EH (cell line): ENCODE results near the gene TEK.

ENCODE experiments used
- DNase-seq: peaks from one replicate; pipeline ENCODE4 v3.0.0-alpha.2; 2015; ENCODE audit warnings: low read depth

Gene TEK

DNA sequence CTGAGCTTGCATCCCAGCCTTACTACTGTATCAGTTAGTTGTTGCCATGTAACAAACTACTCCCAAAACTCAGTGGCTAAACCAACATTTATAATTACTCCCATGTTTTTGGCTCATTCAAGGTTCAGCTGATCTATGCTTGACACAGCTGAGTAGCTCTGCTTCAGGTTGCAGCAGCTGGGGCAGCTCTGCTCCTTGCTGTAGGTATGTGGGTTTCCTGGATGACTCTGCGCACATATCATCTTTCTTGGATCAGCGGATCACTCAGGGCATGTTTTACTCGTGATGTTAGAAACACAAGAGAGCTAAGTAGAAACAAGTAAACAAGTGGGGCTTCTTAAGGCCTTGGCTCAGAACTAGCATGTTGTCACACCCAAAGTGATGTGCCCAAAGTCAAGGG lies 15.1 kb downstream of the TEK start:
- DNase-seq = no peak

DNA sequence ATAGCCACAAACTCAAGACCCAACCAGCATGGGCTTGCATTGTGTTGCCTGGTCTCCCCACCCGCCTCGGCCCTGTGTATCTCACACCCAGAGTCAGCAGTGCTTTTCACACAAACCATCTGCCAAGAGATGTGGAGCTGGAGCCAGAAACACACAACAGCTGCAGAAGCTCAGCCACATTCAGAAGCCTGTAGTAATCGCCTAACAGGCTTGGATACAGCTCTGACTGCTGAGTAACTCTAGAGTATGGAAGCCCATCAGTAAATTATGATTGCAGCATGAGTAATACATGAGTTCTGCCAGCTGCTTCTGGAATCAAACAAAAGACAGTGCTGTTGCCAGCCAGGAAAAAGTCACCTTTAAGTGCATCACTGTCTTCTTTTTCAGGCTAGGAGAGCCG lies 16.0 kb downstream of the TEK start:
- DNase-seq = peak; percentile 86

DNA sequence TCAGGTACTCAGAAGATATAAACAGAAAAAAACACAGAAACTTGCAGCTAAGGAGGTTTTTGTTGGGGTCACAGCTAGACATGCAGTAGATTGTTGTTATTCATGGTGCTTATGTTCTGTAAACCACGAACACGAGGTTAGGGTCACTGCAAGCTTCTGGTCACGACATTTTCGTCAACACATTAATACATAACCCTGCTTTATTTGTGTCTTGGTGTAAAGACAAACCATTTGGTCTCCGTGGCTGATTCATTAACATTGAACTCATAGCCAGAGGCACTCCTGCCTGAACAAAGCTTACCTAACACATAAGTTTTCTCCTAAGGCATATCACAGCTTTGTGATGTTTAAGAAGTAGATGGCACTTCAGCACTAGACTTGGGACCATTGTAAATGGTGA lies 16.9 kb downstream of the TEK start:
- DNase-seq = peak; percentile 2

DNA sequence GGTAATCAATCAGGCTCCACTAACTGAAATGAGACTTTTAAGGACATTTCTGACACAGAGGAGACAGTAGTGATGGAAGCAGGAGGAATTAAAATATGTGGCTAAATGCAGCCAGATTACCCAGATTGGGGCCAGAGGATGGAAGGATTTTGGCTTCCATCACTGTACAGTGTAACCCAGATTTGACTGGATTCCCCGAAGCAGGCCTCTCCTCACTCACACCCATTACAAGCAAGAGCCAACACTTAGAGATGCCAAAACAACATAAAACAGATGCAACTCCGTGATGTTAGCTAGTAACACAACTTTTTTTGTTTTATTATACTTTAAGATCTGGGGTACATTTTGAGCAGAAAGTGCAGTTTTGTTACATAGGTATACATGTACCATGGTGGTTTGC lies 17.6 kb downstream of the TEK start:
- DNase-seq = no peak

DNA sequence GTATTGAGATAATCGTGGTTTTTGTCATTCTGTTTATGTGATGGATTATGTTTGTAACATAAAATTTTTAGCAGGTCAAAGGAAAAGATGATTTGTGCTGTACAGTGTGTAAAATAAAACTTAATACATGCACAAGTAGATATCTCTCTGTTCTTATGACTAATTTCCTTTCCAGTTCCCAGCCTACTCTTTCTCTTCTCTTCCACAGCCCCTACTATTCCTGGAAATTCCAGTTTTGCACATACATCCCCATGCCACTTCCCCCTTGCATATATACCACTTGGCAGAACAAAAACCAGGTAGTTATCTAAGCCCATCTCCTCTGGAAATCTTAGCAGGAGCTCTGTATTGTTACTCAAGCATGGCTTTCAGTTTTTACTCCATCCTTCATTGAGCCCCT lies 20.2 kb downstream of the TEK start:
- DNase-seq = no peak

DNA sequence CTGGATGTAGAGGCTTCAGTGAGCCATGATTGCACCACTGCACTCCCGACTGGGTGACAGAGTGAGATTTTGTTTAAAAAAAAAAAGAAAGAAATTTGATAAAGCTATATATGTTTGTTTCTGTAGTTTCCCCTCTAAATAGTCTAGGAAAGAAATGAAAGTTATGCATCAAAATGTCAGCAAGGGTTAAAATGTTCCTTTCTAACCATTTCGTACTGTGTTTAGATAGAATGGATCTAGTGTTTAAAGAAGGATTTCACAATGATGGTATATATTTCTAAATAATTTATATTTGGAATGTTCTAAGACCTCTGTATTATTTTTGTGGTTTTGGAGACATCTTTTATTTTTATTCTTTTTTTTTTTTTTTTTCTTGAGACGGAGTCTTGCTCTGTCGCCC lies 22.7 kb downstream of the TEK start:
- no peak for DNase-seq

DNA sequence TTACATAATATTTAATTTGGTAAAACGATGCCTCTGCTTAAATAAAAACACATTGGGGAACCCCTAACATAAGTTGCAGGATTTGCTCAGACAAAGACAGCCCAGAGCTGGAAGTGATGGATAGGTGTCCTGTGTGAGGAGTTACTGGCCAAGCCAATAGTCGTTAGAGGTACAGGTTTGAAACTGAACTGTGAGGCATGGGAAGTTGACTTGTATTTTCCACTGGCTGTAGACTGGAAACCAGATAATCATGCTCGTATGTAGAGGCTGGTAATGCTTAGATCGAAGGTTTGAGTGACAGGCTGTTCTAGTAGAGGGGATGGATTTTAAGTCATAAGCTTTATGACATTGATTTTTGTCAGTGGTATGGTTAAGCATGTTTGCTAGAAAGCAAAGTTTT lies 24.8 kb downstream of the TEK start:
- DNase-seq = no peak

DNA sequence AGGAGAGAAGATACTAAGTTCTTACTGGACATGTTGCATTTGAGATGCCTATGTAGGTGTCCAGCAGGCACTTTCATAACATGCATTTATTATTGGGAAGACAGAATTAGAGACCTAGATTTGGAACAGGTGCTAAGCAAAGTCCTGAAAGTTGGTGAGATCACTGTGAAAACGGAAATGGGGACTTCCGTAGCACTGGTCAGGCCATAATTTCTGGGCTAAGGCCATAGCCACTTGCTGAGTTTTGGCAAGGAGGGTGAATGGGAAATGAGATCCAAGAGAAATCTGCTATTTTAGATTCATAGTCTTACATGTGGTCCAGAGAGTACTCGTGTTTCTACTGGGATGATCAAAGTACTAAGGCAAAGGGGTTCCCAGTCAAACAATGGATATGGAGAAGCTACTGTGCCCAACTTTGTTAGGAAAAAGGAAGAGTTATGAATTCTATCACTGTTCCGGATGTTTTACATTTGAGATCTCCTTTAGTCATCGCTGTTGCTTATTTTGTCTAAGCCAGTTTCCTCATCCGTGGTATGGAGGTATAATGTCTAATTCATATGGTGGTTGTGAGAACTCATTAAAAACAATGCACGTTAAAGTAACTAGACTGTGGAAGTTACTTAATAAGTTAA lies 33.4 kb downstream of the TEK start:
- no peak for DNase-seq

DNA sequence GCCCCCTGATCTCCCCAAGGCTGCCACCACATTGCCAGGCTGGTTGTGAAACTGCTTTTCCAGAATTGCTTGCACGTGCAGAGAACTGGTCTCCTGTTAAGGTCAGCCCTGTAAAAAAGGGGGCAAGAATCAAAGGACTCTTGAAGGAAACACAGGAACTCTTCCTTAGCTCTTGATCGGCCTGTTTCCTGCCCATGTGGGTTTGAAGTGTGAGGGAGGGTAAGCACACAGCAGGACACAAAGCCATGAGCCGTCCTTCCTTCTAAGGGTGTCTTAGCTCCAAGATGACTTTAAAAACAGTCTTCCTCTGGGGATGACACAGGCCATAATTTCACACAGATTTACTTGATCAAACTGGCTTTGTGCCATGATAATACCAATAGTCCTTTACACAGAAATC lies 36.1 kb downstream of the TEK start:
- no peak for DNase-seq

DNA sequence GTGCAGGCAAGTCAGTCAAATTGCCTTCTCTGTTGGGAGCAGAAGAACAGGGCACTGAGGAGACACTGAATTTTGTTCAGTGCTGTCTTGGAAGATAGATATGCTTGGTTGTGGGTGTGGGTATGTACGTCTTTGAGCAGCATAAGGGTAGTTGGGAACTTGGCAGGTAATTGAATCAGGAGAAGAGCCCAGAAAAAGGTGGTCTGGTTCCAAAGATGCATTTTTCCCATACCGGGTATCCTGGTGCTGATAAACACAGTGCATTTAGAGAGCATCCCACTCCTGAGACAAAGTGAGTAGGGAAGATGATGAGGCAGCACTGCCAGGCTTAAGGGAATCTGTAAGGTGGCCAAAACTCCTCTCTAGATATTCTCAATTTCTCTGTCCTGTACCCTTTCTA lies 40.6 kb downstream of the TEK start:
- no peak for DNase-seq

DNA sequence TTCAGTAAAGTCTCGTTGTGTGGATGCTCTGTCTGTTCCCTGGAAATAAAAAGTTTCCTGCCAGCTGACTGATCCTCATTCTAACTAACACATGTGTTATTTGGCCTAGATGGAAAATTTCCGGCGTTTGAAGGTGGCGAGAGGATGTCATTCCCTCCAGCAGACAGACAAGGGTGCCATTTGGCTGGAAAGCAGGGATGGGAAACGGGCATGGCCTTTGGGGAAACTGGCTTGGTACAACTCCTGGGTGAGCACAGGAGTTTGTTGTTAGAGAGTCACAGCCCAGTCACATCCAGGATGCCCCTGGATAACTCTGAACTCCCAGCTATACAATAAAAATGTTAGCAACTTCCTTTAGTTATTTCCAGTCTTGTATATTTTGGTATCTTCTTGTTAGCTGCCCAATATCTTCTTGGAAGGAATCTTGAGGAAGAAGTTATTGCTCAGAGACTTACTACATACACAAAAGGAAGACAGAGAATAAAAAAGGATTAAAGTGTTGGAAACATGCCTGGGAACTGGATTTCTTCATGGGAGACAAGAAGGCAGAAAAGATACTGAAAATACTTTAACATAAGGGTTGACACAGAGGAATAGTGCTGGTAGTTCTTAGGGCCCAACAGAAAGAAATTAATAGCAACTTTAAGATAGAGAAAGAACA lies 41.9 kb downstream of the TEK start:
- peak; percentile 64 for DNase-seq

DNA sequence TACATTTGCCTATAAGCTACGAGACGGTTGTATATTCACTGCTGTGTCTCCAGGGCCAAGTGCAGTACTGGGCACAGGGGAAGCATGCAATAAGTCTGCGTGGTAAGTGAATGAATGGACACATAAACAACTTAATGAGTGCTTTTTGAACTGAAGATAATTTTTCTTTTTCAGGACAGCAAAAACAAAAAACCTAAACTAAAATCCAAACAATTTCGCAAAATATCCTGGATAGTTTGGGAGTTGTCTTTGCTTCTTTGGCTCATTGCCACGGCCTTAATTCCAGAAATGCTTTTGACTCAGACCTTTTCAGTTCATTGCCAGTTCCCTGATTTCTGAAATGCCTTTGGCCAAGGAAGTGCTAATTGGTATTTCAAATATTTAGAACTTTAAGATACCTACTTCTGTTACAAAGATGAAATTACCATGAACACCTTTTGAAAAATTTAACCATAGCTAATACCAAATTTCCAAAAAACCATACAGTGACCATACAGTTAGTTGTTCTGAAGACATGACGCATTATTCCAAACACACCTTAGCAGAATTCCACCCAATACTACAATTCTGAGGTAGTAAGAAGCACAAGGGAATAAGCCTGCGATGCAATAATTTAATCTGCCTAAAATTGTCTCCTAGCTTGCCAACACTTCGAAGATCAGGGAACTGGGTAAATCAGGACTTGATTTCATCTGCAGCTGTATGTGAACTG lies 42.8 kb downstream of the TEK start:
- DNase-seq = peak; percentile 73

DNA sequence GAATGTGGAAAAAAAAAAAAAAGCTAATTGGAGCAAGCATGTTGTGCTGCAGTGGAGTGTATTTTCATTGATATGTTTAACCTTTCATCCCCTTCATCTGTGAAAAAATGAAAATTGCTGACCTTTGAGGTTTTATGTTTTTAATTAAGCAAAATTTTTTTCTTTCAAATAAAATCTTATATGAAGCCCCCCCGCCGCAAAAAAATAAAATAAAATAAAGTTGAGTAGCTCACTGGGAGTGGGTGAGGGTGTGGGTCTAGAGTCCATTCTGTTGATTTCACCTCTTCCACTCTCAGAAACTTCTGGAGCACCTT lies 43.3 kb downstream of the TEK start:
- DNase-seq = no peak

DNA sequence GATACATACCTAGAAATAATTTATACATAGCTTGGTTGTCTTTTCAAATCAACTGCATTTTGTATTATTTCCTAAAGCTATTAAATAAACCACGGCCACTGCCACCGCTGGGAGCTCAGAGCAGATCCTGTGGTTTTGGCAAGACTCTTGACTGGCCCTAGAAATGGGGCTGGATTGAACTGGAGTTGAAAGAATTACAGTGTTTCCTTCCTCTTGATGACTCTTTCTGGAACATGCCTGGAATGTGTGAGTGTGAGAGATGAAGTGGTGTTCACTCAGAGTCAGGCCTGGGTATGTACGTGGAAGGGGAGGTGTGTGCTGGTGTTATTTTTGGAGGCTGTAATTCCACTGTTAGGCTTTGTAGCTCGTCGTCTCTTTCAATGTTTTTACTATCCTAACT lies 45.9 kb downstream of the TEK start:
- peak; percentile 97 for DNase-seq

DNA sequence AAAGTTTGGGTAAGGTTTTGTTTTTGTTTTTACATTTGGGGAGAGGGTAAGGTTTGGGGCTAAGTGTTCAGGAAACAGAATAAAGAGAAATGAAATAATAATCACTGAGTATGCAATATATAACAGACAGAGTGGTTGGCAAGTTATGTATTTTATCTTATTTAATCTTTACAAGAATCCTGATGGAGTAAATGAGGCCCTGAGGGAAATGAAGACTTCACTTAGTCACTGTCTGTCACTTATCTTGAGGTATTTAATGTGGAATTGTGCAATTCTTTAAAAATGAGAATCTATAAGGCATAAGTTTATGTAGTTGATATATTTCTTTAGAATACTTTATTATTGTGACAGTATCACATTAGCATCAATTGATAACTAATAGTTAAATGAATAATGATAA lies 48.1 kb downstream of the TEK start:
- DNase-seq = peak; percentile 52

DNA sequence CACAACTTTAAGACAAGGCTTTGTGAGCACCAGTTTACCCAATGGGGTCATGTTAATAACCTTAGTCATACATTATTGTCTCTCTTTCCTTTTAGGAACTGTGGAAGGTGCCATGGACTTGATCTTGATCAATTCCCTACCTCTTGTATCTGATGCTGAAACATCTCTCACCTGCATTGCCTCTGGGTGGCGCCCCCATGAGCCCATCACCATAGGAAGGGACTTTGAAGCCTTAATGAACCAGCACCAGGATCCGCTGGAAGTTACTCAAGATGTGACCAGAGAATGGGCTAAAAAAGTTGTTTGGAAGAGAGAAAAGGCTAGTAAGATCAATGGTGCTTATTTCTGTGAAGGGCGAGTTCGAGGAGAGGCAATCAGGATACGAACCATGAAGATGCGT lies 48.7 kb downstream of the TEK start:
- DNase-seq = no peak

DNA sequence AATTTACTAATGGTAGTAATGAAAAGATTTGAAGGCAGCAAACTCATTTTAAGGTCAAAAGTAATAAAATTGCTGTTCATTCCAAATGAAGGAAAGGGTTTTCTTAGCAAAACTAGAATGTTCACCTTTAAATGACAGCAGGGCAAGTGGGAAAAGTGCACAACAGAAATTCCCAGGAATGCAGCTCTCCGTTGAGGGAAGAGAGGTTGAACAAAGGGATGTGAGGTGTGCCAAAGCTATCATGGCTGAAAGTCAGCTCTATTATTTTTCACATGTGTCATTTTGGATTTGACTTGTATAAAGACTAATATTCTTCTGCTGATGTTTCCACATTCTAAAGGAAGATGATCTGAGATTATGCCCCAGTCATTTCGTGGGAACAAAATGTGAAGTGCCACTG lies 51.6 kb downstream of the TEK start:
- DNase-seq = no peak

DNA sequence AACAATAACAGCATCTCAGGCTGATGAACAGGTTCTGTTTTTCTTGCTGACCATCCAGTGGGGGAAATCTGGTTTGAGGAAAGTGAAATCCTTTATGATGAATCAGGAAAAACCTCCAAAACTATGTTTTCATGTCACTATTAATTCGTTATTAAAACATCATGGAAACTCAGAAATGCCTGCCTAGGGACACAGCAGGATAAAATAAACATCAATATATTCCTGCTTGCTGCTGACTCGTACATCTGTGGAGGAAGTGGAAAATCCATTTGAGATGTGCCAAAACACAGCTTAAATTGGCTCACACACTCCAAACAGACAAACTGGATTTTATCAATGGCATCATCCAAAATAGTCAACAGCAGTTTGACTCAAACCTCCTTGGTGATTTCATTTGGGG lies 53.0 kb downstream of the TEK start:
- peak; percentile 78 for DNase-seq

DNA sequence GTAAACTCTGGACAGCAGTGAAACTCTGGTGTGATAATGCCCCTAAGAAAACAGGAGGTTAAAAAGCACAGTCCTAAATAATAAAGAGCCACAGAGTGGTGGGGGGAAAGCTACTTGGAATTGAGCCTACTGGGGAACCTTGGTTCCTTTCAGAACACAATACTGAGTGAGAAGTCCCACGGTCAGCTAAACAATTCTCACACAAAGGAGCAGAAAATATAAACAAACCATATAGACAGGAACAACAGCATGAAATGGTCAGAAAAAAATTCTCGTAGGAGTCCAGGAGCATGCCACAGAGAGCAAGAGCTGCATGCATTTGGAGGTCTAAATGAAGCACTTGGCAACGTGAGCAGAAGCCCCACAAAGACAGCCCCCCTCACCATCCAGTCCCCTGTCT lies 56.0 kb downstream of the TEK start:
- no peak for DNase-seq

DNA sequence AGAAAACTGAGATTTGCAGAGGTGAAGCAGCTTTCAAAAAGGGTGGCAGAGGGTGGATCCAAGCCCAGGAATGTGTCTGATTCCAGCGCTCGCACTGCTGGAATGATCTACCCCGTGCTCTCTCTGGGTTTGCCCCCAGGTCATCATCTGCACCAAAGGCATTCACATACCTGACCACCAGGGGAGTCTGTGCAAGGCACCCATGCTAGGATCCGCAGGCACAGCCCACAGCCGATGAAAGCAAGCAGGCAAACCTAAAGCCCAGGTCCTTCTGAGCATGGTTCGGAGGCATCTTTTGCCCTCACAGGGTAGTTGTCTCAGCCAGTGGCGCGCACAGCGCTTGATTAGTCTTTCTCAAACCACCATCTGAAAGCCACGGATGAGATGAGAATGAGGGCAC lies 56.6 kb downstream of the TEK start:
- no peak for DNase-seq

DNA sequence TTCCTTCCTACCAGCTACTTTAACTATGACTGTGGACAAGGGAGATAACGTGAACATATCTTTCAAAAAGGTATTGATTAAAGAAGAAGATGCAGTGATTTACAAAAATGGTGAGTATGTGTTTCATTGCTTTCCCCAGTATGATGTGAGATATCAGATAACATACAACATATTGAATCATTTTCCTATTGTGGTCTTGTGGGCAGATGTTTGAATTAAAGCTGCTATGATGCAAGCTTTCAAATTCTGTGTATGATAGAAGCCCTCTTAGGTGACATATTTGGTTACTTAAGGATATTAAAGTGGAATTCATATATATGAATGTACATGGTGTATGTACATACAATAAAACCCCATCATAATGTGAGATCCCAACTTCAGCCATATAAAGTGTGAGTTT lies 59.5 kb downstream of the TEK start:
- DNase-seq = no peak

DNA sequence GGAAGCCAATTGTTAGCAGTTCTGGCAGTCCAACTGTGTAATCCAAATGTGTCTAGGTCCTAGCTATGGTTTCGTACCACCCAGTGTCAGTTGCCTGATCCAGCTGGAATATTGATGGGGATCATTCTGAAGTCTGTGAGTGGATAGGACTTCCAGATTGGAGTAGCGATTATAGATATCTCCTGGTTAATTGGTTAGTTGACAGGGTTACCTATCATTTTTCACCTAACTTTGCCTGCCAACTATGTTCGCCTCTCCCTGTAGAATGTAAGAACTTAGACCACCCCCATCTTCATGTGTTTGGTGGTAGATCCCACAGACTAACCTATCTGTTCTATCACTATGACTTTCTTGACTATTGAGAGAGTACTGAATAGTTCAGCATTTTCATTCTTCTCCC lies 59.9 kb downstream of the TEK start:
- no peak for DNase-seq

DNA sequence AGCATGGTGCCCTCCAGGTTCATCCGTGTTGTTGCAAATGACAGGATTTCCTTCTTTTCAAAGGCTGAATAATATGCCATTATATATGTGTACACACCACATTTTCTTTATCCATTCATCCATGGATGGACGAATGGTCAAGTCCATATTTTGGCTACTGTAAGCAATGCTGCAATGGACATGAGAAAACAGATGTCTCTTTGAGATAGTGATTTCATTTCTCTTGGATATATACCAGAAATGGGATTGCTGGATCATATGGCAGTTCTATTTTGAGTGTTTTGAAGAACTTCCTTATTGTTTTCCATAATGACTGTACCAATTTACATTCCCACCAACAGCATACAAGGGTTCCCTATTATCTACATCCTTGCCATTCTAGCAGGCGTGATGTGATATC lies 67.9 kb downstream of the TEK start:
- no peak for DNase-seq
